Omental fat pad (tissue), 4 donors: ENCODE measurements around the gene ELP5. TPM values are rescaled to one million over a fixed set of nuclear protein-coding genes. Genes with fewer than 3 reads are reported as not detected.

Source experiments
- ATAC-seq: fragments of 150-250 bp; one replicate; pipeline ENCODE4 v1.9.1; 2016; ENCODE audit warnings: mild to moderate bottlenecking, moderate library complexity; ENCODE audit not compliant: low FRiP score
- DNase-seq: peaks from one replicate; pipeline ENCODE4 v3.0.0-alpha.2; 2019; ENCODE audit warnings: low spot score
- total RNA-seq, 4 donors: library from RNA; depleted of rRNA; stranded (reverse); fragments of >200 nt; gene quantifications; one replicate each; pipeline ENCODE4 v1.1.0, GENCODE V29; 2016
- TF ChIP-seq, protein P1 (sequence below), 3 donors: fragments of 450-650 bp; IDR thresholded peaks; one replicate each; pipeline ENCODE4 v1.5.1; 2016 to 2017; ENCODE audit warnings: antibody characterized with exemption in 3 of 3, mild to moderate bottlenecking in 3 of 3, moderate library complexity in 2 of 3

ELP5 gene
- total RNA-seq, 4 donors from 2014 or later = 25.9 to 34.5 (median 30.1) TPM

DNA sequence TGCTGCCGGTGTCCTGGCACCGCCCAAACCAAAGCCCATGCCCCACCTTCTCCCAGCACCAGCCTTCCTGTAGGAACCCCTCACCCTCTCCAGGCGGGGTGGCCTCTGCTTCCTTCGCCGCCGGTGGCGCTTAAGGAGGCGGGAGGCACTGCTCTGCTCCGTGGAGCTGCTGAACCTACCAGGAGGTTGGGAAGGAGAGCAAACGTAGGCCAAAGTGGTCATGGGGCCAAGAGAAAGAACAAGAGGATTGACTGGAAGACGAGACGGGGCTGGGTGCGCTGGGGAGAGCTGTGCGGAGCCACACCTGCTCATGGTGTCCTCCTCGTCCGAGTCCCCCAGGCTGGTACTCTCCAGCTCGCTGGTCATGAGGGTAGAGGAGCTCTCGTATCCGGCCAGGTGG is 22.5 kb upstream of the ELP5 start:
- TF ChIP-seq, protein P1, sequence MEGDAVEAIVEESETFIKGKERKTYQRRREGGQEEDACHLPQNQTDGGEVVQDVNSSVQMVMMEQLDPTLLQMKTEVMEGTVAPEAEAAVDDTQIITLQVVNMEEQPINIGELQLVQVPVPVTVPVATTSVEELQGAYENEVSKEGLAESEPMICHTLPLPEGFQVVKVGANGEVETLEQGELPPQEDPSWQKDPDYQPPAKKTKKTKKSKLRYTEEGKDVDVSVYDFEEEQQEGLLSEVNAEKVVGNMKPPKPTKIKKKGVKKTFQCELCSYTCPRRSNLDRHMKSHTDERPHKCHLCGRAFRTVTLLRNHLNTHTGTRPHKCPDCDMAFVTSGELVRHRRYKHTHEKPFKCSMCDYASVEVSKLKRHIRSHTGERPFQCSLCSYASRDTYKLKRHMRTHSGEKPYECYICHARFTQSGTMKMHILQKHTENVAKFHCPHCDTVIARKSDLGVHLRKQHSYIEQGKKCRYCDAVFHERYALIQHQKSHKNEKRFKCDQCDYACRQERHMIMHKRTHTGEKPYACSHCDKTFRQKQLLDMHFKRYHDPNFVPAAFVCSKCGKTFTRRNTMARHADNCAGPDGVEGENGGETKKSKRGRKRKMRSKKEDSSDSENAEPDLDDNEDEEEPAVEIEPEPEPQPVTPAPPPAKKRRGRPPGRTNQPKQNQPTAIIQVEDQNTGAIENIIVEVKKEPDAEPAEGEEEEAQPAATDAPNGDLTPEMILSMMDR (IDR thresholded peaks at IDR 0.05) = no peak
- no peak for ATAC-seq
- no peak for DNase-seq

DNA sequence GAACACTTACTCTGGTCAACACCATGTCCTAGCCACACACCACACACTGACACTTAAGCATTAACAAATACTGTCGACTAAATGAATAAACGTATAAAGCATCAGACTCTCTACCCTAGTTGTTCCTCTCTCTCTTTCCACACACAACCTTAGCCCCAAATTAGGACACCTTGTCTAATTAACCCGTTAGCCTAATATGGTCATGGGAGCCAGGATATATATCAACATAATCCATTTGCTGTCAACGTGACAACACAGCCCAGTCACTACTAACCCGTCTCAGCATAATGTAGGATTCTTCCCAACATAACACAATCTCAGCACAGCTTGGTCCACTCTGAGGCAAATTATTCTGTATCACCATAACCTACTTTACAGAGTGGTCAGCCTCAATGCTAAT is 19.9 kb upstream of the ELP5 start:
- TF ChIP-seq, protein P1 (IDR thresholded peaks at IDR 0.05) = no peak
- DNase-seq = no peak
- ATAC-seq = no peak

DNA sequence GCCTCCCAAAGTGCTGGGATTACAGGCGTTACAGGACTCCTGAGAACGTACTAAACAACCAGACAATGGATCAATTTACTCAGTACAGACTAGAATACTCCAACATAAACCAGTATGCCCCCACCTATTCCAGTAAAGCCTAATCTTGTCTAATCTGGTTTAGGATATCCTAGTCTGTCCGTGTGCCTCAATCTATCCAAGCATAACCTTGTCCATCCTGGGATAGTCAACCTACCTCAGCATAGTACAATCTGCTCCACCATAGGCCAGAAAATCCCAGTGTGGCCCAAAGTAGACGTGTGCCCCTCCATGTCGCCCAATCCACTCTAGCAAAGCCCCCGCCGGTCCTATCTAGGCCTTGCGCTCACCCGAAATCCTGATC is 18.3 kb upstream of the ELP5 start:
- ATAC-seq = no peak
- DNase-seq = no peak
- TF ChIP-seq, protein P1 (IDR thresholded peaks at IDR 0.05) = no peak

DNA sequence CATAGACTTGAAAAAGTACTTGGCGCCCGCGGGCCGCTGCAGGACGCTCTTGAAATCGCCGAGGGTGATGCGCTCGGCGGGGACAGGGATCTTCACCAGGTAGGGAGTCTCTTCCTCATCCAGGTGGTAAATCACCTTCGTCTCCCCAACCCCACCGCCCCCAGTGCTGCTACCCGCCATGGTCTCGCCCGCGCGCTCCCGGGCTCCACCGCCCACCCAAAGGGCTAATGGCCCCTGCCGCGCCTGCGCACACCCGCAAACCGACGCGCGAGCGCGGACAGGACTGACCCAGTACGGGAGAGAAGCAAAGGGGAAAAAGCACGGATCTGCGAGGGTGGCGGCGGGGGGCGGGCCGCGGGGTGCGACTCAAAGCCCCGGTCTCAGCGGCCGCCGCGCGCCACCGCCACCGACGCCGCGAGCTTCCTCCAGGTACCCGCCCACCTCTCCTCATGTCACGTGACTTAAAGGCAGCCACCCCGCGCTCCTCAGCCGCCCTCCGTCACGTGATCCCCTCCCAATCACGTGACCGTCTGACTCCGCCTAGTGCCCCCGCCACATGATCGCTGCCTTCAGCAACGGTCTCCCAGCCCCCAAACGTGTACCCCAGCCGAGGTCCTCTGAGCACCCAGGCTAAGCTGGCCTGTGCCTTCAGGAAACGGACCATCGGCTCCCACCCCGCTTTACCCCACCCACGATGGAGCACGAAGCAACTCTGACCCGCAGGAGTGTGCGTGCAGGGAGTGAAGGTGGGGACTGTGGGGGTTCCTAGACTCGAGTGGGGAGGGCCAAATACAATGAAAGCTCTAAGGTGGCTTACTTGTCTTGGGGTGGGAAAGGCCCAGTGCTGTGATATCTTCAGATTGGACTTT is 17.7 kb upstream of the ELP5 start, which contains the start of gene DVL2:
DVL2 (minus strand) TSS at position 435 of the 869 bp plus-strand sequence; CDS start at position 180, 255 bp downstream.
- peak; percentile 50 for ATAC-seq
- peak; percentile 94 for DNase-seq
- TF ChIP-seq, protein P1 (IDR thresholded peaks at IDR 0.05) = no peak

DNA sequence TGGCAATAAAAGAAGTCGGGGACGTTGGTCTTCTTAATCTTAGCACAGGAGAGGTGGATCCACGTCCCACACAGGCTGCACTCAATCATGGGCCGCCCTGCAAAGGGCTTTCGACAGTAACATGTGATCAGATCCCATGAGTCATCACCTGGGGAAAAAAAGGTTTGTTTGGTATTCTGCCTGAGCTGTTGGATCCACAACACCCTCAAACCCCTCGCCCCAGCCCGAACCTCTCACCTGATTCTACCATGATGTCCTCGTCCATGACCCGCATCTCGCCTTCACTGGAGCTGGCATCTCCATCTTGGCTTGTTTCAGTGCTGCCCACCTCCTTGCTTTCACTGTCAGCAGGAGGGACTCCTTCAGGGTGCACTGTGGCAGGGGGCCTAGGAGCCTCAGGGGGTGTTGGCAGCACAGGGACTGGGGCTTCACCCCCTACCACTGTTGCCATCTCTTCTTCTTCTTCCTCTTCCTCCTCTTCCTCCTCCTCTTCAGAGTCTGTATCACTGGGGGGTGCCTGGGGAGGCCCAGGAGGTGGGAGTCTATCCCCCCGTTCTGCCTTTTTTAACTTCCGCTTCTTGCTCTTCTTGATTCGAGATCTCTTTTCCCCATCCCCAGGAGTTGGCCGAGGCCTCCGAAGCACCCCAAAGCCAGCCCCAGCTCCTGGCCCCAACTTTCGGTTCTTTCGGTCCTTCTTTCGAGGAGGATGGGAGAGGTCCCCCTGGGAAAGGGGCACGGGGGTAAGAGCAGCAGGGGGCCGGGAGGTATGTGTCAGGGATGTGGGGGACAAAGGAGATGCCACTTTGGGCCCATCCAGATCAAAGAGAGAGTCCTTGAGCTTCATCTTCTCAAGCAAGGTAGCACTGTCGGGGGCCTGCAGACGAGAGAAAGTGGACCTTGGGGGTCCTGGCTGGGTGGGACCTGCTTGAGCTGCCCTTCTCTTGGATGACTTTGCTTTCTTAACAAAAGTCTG is 16.0 kb upstream of the ELP5 start:
- TF ChIP-seq, protein P1 (IDR thresholded peaks at IDR 0.05) = no peak
- ATAC-seq = no peak
- DNase-seq = no peak

DNA sequence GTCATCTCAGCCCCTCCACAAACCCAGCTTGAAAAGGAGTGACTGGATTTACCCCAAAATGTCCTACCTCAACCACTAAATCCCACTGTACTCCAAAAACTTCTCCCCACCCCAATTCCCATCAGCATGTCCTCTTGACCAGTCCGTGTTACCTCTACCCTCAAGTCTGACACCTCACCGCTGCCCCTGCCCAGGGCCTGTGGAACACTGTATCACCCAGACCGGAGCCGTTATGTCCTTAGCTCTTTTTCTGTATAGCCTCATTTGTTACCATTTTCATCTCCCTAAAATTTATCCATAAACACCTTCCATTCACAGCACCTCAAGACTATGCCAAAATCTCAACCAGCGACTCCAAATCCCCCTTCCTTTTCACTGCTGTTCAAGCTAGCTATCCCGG is 15.2 kb upstream of the ELP5 start:
- no peak for DNase-seq
- no peak for ATAC-seq
- TF ChIP-seq, protein P1 (IDR thresholded peaks at IDR 0.05) = no peak
